ENCODE data around the gene ADAMTS12. TPM values are rescaled to one million over a fixed set of nuclear protein-coding genes. Genes with fewer than 3 reads are reported as not detected.
"Not testable (repeated sequence)": the region's sequence is repeated elsewhere in the genome, so short reads cannot be mapped to it uniquely, and the experiment has no call there.

ADAMTS12 gene
- total and polyA plus RNA-seq, 9 of the 15 experiments (the other 6 are each of a cell fraction or from before 2014, with no cell fraction given): 0.11 TPM; not detected in 8

DNA sequence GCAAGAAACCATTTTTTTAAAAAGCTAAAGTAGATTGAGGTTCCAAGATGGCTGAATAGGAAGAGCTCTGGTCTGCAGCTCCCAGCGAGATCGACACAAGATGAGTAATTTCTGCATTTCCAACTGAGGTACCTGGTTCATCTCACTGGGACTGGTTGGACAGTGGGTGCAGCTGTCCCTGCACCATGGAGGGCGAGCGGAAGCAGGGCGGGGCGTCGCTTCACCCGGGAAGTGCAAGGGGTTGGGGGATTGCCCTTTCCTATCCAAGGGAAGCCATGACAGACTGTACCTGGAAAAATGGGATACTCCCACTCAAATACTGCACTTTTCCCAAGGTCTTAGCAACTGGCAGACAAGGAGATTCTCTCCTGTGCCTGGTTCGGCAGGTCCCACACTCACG, 352.0 kb downstream of the ADAMTS12 start:
- H4K20me1 ChIP-seq (replicated peaks; ENCODE audit: control insufficient read depth, insufficient read depth, low read length); H3K4me1 ChIP-seq (replicated peaks in 1 of 2; ENCODE audit: control insufficient read depth in 2 of 2, insufficient read depth in 2 of 2, low read length in 2 of 2); H3K9me3 ChIP-seq (replicated peaks; ENCODE audit: control insufficient read depth, insufficient read depth, low read depth, low read length); H3K27me3 ChIP-seq (ENCODE audit: control insufficient read depth in 2 of 2, insufficient read depth in 2 of 2, low read length in 2 of 2); H3K79me2 ChIP-seq (ENCODE audit: control insufficient read depth, insufficient read depth, low read length); FAIRE-seq; H3K9me1 ChIP-seq (ENCODE audit: control insufficient read depth, insufficient read depth, low read length); in situ Hi-C loops (cut with MboI); intact Hi-C loops (cut with micrococcal nuclease); CTCF ChIA-PET (ENCODE audit: low intra/inter-chr PET ratio); BruUV-seq (replicated peaks); DNase-seq (ENCODE audit: extremely low read depth in 1 of 4, low spot score in 3 of 4); H3K36me3 ChIP-seq (ENCODE audit: control insufficient read depth, insufficient read depth, low read length); H3K27ac ChIP-seq (ENCODE audit: extremely low read depth, low read depth, low read length); H3K9ac ChIP-seq (ENCODE audit: insufficient read depth in 1 of 2, low read depth in 2 of 2, low read length in 2 of 2): not testable (repeated sequence)
- ATAC-seq: peak; percentile 57
- POLR2A ChIA-PET: interaction anchor here (0.6 to 1.5 kb wide), 4 partner anchors 13 to 98 kb away, joined by 3 read pairs; no protein-coding TSS in a partner anchor
- Histone ChIP-seq H2AFZ (ENCODE audit: low read depth, low read length) (peak overlapping the region; percentile 83; the same call in 1 of the 2 replicates), H3K4me3 (peak overlapping the region; percentile 10; the same call in 1 of the 2 replicates), H3K4me2 (ENCODE audit: insufficient read depth, low read length) (peak overlapping the region; percentile 48; the same call in 1 of the 2 replicates)
- TF ChIP-seq PHF8 (IDR thresholded peaks at IDR 0.05; ENCODE audit: borderline replicate concordance, low read length): peak; percentile 26; the same call in 1 of the 2 replicates
- 0 out of 2 replicates have a peak, but pooled peaks have one; percentile 45 for TF ChIP-seq NFRKB (IDR thresholded peaks at IDR 0.05; ENCODE audit: low read depth)
- WGBS (ENCODE audit: insufficient coverage, low coverage, missing lambda C conversion rate): 2% methylated on average over 10 of the region's 10 CpGs

DNA sequence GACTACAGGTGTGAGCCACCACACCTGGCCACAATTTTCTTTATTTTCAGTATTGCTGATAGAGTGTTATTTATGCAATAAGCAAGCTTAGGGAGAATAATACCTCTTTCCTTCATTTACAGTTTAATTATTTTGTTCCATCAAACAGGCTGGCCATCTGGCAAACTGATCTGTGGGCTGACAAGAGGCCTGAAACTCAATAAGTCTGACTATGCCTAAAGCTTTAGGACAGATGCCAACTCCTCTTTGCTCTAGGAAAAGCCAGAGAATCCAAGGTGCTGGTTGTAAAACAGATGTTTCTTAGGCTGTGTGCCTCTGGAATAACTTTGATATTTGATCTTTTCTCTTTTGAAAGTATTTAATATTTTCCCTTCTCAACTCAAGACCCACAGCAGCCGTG, 352.6 kb downstream of the ADAMTS12 start:
- DNase-seq (ENCODE audit: extremely low read depth in 1 of 4, low spot score in 3 of 4): no peak
- Histone ChIP-seq H3K9me3 (replicated peaks; ENCODE audit: control insufficient read depth, insufficient read depth, low read depth, low read length) (no peaks in the 10 kb centered on the region), H3K4me2 (ENCODE audit: insufficient read depth, low read length) (no peak overlapping the region), H3K9me1 (ENCODE audit: control insufficient read depth, insufficient read depth, low read length) (no peaks in the 10 kb centered on the region), H3K4me1 (replicated peaks in 1 of 2; ENCODE audit: control insufficient read depth in 2 of 2, insufficient read depth in 2 of 2, low read length in 2 of 2) (no peaks in the 10 kb centered on the region; a peak in 1 of 5 replicates), H2AFZ (ENCODE audit: low read depth, low read length) (peak overlapping the region; percentile 6; the same call in 1 of the 2 replicates), H3K79me2 (ENCODE audit: control insufficient read depth, insufficient read depth, low read length) (no peaks in the 10 kb centered on the region), H3K27me3 (ENCODE audit: control insufficient read depth in 2 of 2, insufficient read depth in 2 of 2, low read length in 2 of 2) (peaks cover 0 to 3% of the 10 kb centered on the region in 2 experiments; a peak in 2 of 5 replicates), H3K4me3 (no peak overlapping the region), H3K36me3 (ENCODE audit: control insufficient read depth, insufficient read depth, low read length) (no peaks in the 10 kb centered on the region), H3K27ac (ENCODE audit: extremely low read depth, low read depth, low read length) (no peak overlapping the region), H4K20me1 (replicated peaks; ENCODE audit: control insufficient read depth, insufficient read depth, low read length) (no peaks in the 10 kb centered on the region), H3K9ac (ENCODE audit: insufficient read depth in 1 of 2, low read depth in 2 of 2, low read length in 2 of 2) (no peak overlapping the region)
- BruUV-seq (replicated peaks): no TSS peak
- no peak for ATAC-seq
- ChIA-PET POLR2A (interaction anchor here (0.9 kb wide), 1 partner anchor 17 kb away, joined by 3 read pairs; no protein-coding TSS in a partner anchor), CTCF (ENCODE audit: low intra/inter-chr PET ratio) (no interaction called here)
- WGBS (ENCODE audit: insufficient coverage, low coverage, missing lambda C conversion rate): 0% methylated on average over 1 of the region's 1 CpG
- TF ChIP-seq ZNF316 (IDR thresholded peaks at IDR 0.05) (peak; percentile 2; the same call in 1 of the 2 replicates), SRSF9 (IDR thresholded peaks at IDR 0.05; ENCODE audit: borderline replicate concordance, low read depth, low read length) (no peak)
- in situ Hi-C loops (cut with MboI): no loop called here
- intact Hi-C loops (cut with micrococcal nuclease): no loop called here
- FAIRE-seq: no peak
